ENCODE results near the gene PIGS.

- TF ChIP-seq CTCF (IDR thresholded peaks at IDR 0.05) (no peak), POLR2AphosphoS5 (IDR thresholded peaks at IDR 0.05) (no peak), POLR2A (IDR thresholded peaks at IDR 0.05) (no peak)
These were observed 39.0 kb downstream of the PIGS start for GRCh38 chr17:28532050-28532960.

All from breast epithelium (tissue), 3 donors.